Ectodermal cell (in vitro differentiated cells): ENCODE measurements around the gene SUFU.
A peak's percentile ranks its signal among the peaks of the same experiment; 100 is the strongest.

Experiments used
- H3K27ac ChIP-seq: 2 replicates; pipeline ENCODE4 v1.7.0; 2013; ENCODE audit warnings: mild to moderate bottlenecking, low read depth, low read length; ENCODE audit not compliant: insufficient read depth, poor library complexity, severe bottlenecking
- H3K27me3 ChIP-seq: 2 replicates; pipeline ENCODE4 v1.7.0; 2013; ENCODE audit warnings: mild to moderate bottlenecking, low read length; ENCODE audit not compliant: insufficient read depth, control insufficient read depth, poor library complexity, severe bottlenecking
- H3K36me3 ChIP-seq: one replicate; pipeline ENCODE4 v1.7.0; 2013; ENCODE audit warnings: low read length; ENCODE audit not compliant: control insufficient read depth, insufficient read depth
- H3K4me1 ChIP-seq: one replicate; pipeline ENCODE4 v1.7.0; 2013; ENCODE audit warnings: low read length; ENCODE audit not compliant: control insufficient read depth, insufficient read depth
- H3K4me3 ChIP-seq: 2 replicates; pipeline ENCODE4 v1.7.0; 2013; ENCODE audit warnings: low read depth, low read length, control low read depth; ENCODE audit not compliant: insufficient read depth
- H3K9me3 ChIP-seq: 2 replicates; pipeline ENCODE4 v1.7.0; 2013; ENCODE audit warnings: mild to moderate bottlenecking, low read length, moderate library complexity; ENCODE audit not compliant: control insufficient read depth
- WGBS, 2 experiments: methylation state at CpG; one replicate each; pipeline ENCODE4 v1.1.7; 2013; ENCODE audit warnings: missing lambda C conversion rate in 2 of 2; 5-methylcytosine and 5-hydroxymethylcytosine counted together

Gene SUFU

GRCh38 chr10:102626026-102626685, 122.4 kb downstream of the SUFU start:
- Histone ChIP-seq H3K27me3 (no peaks in the 10 kb centered on the region), H3K4me3 (no peak overlapping the region), H3K4me1 (peaks cover 60% of the 10 kb centered on the region), H3K9me3 (no peaks in the 10 kb centered on the region), H3K27ac (peak overlapping the region; percentile 100), H3K36me3 (no peaks in the 10 kb centered on the region)
- 86 to 88% methylated on average over 10 of the region's 10 CpGs for WGBS, 2 experiments

GRCh38 chr10:102627291-102627735, 123.5 kb downstream of the SUFU start:
- WGBS, 2 experiments: 53 to 57% methylated on average over 12 of the region's 12 CpGs
- Histone ChIP-seq H3K27ac (peak overlapping the region; percentile 100), H3K36me3 (no peaks in the 10 kb centered on the region), H3K4me1 (peaks cover 64% of the 10 kb centered on the region), H3K9me3 (no peaks in the 10 kb centered on the region), H3K27me3 (no peaks in the 10 kb centered on the region), H3K4me3 (no peak overlapping the region)

- Histone ChIP-seq H3K4me1 (peaks cover 69% of the 10 kb centered on the region), H3K9me3 (no peaks in the 10 kb centered on the region), H3K27me3 (no peaks in the 10 kb centered on the region), H3K4me3 (no peak overlapping the region), H3K27ac (peak overlapping the region; percentile 100), H3K36me3 (no peaks in the 10 kb centered on the region)
- 33 to 34% methylated on average over 9 of the region's 9 CpGs for WGBS, 2 experiments
Observed at GRCh38 chr10:102627736-102628293, 124.0 kb downstream of the SUFU start.

- no peaks in the 10 kb centered on the region for H3K27me3 ChIP-seq
- no peaks in the 10 kb centered on the region for H3K9me3 ChIP-seq
- H3K4me3 ChIP-seq: no peak overlapping the region
- peaks cover 71% of the 10 kb centered on the region for H3K4me1 ChIP-seq
- peak overlapping the region; percentile 100 for H3K27ac ChIP-seq
- 87 to 88% methylated on average over 11 of the region's 11 CpGs for WGBS, 2 experiments
- H3K36me3 ChIP-seq: no peaks in the 10 kb centered on the region
Observed at GRCh38 chr10:102628451-102628911, 124.7 kb downstream of the SUFU start.

- H3K9me3 ChIP-seq: no peaks in the 10 kb centered on the region
- 49 to 54% methylated on average over 22 of the region's 22 CpGs for WGBS, 2 experiments
- H3K27ac ChIP-seq: peak overlapping the region; percentile 71
- no peaks in the 10 kb centered on the region for H3K27me3 ChIP-seq
- H3K4me3 ChIP-seq: no peak overlapping the region
- H3K4me1 ChIP-seq: peaks cover 70% of the 10 kb centered on the region
- no peaks in the 10 kb centered on the region for H3K36me3 ChIP-seq
Observed at GRCh38 chr10:102629661-102630614, 126.2 kb downstream of the SUFU start.

GRCh38 chr10:102630663-102631062, 126.9 kb downstream of the SUFU start:
- Histone ChIP-seq H3K27me3 (no peaks in the 10 kb centered on the region), H3K36me3 (no peaks in the 10 kb centered on the region), H3K9me3 (no peaks in the 10 kb centered on the region), H3K4me3 (no peak overlapping the region), H3K4me1 (peaks cover 62% of the 10 kb centered on the region), H3K27ac (no peak overlapping the region)
- WGBS, 2 experiments: 87 to 93% methylated on average over 5 to 6 of the region's 6 CpGs

- no peaks in the 10 kb centered on the region for H3K36me3 ChIP-seq
- no peak overlapping the region for H3K4me3 ChIP-seq
- H3K27me3 ChIP-seq: no peaks in the 10 kb centered on the region
- no peak overlapping the region for H3K27ac ChIP-seq
- peaks cover 51% of the 10 kb centered on the region for H3K4me1 ChIP-seq
- H3K9me3 ChIP-seq: no peaks in the 10 kb centered on the region
- 95 to 96% methylated on average over 10 of the region's 10 CpGs for WGBS, 2 experiments
Observed at GRCh38 chr10:102631525-102632393, 128.0 kb downstream of the SUFU start.

GRCh38 chr10:102632394-102633111, 128.8 kb downstream of the SUFU start:
- Histone ChIP-seq H3K9me3 (no peaks in the 10 kb centered on the region), H3K4me3 (no peak overlapping the region), H3K4me1 (peaks cover 43% of the 10 kb centered on the region), H3K36me3 (no peaks in the 10 kb centered on the region), H3K27ac (no peak overlapping the region), H3K27me3 (no peaks in the 10 kb centered on the region)
- WGBS, 2 experiments: 84 to 85% methylated on average over 5 of the region's 5 CpGs

GRCh38 chr10:102633287-102633686, 129.5 kb downstream of the SUFU start:
- no peak overlapping the region for H3K27ac ChIP-seq
- peaks cover 36% of the 10 kb centered on the region for H3K4me1 ChIP-seq
- no peak overlapping the region for H3K4me3 ChIP-seq
- H3K36me3 ChIP-seq: no peaks in the 10 kb centered on the region
- H3K9me3 ChIP-seq: no peaks in the 10 kb centered on the region
- WGBS, 2 experiments: 71 to 79% methylated on average over 6 of the region's 6 CpGs
- no peaks in the 10 kb centered on the region for H3K27me3 ChIP-seq
